Measurements from ENCODE around the gene GPR27. TPM values are rescaled to one million over a fixed set of nuclear protein-coding genes. Genes with fewer than 3 reads are reported as not detected.

GPR27 gene
- total RNA-seq, 4 donors from 2014 or later, result 2.3 to 11.0 (median 5.5) TPM

GRCh38 chr3:71708476-71709105 is 45.1 kb upstream of the GPR27 start:
- DNase-seq, result no peak
- H3K27me3 ChIP-seq, result no peaks in the 10 kb centered on the region
- no peak overlapping the region for H3K27ac ChIP-seq
- intact Hi-C loops (cut with DNase I), result no loop called here
- peaks cover 25 to 45% of the 10 kb centered on the region in 2 donors for H3K4me1 ChIP-seq
- H3K9me3 ChIP-seq, result no peaks in the 10 kb centered on the region
- WGBS, 2 donors, result 74 to 85% methylated on average over 7 of the region's 7 CpGs
- TF ChIP-seq POLR2A (IDR thresholded peaks at IDR 0.05) (no peak), CTCF (IDR thresholded peaks at IDR 0.05) (no peak)
- no peaks in the 10 kb centered on the region for H3K36me3 ChIP-seq
- no peak overlapping the region for H3K4me3 ChIP-seq (replicated peaks in 1 of 3)

- Histone ChIP-seq H3K4me1 (peaks cover 14 to 32% of the 10 kb centered on the region in 2 donors), H3K27ac (peak overlapping the region; percentile 28 to 60 (median 46)), H3K9me3 (no peaks in the 10 kb centered on the region), H3K4me3 (replicated peaks in 1 of 3) (no peak overlapping the region), H3K36me3 (no peaks in the 10 kb centered on the region), H3K27me3 (no peaks in the 10 kb centered on the region)
- DNase-seq, result no peak
- intact Hi-C loops (cut with DNase I), result loop anchor here (10.0 kb wide), 1 partner anchor 1115 kb away; no protein-coding TSS in a partner anchor
- TF ChIP-seq CTCF (IDR thresholded peaks at IDR 0.05), result no peak
- no peak for TF ChIP-seq POLR2A (IDR thresholded peaks at IDR 0.05)
- 84 to 97% methylated on average over 9 of the region's 9 CpGs for WGBS, 2 donors
Measured at GRCh38 chr3:71709908-71710511, 43.6 kb upstream of the GPR27 start.

GRCh38 chr3:71710906-71711494 is 42.7 kb upstream of the GPR27 start:
- Histone ChIP-seq H3K4me3 (replicated peaks in 1 of 3) (no peak overlapping the region), H3K4me1 (peaks cover 14 to 30% of the 10 kb centered on the region in 2 donors), H3K36me3 (no peaks in the 10 kb centered on the region), H3K27me3 (no peaks in the 10 kb centered on the region), H3K27ac (peak overlapping the region; percentile 28 to 60 (median 46)), H3K9me3 (no peaks in the 10 kb centered on the region)
- DNase-seq, result no peak
- 15 to 18% methylated on average over 1 of the region's 1 CpG for WGBS, 2 donors
- TF ChIP-seq CTCF (IDR thresholded peaks at IDR 0.05) (peak in 5 of 6 experiments; percentile 43 to 86 (median 66)), POLR2A (IDR thresholded peaks at IDR 0.05) (no peak)
- intact Hi-C loops (cut with DNase I), result loop anchor here (10.0 kb wide), 1 partner anchor 1114 kb away; no protein-coding TSS in a partner anchor

GRCh38 chr3:71713041-71713440 is 40.6 kb upstream of the GPR27 start:
- no peak overlapping the region for H3K27ac ChIP-seq
- intact Hi-C loops (cut with DNase I), result loop anchor here (10.0 kb wide), 1 partner anchor 1112 kb away; no protein-coding TSS in a partner anchor
- H3K4me1 ChIP-seq, result peaks cover 14 to 30% of the 10 kb centered on the region in 2 donors
- no peak for DNase-seq
- no peaks in the 10 kb centered on the region for H3K27me3 ChIP-seq
- H3K9me3 ChIP-seq, result no peaks in the 10 kb centered on the region
- H3K4me3 ChIP-seq (replicated peaks in 1 of 3), result no peak overlapping the region
- no peak for TF ChIP-seq CTCF (IDR thresholded peaks at IDR 0.05)
- TF ChIP-seq POLR2A (IDR thresholded peaks at IDR 0.05), result no peak
- 86 to 89% methylated on average over 2 of the region's 2 CpGs for WGBS, 2 donors
- no peaks in the 10 kb centered on the region for H3K36me3 ChIP-seq

- no peak for DNase-seq
- no peaks in the 10 kb centered on the region for H3K9me3 ChIP-seq
- H3K27me3 ChIP-seq, result no peaks in the 10 kb centered on the region
- H3K27ac ChIP-seq, result no peak overlapping the region
- H3K4me1 ChIP-seq, result peaks cover 14 to 16% of the 10 kb centered on the region in 2 donors
- TF ChIP-seq CTCF (IDR thresholded peaks at IDR 0.05) (no peak), POLR2A (IDR thresholded peaks at IDR 0.05) (no peak)
- no peaks in the 10 kb centered on the region for H3K36me3 ChIP-seq
- H3K4me3 ChIP-seq (replicated peaks in 1 of 3), result no peak overlapping the region
- intact Hi-C loops (cut with DNase I), result loop anchor here (10.0 kb wide), 1 partner anchor 1110 kb away; no protein-coding TSS in a partner anchor
- WGBS, 2 donors, result 88 to 97% methylated on average over 4 of the region's 4 CpGs
Measured at GRCh38 chr3:71714595-71714994, 39.1 kb upstream of the GPR27 start.
